ENCODE measurements around the gene CUX1. TPM values are rescaled to one million over a fixed set of nuclear protein-coding genes. Genes with fewer than 3 reads are reported as not detected.

CUX1 gene
- total RNA-seq, 1 experiment from 2014 or later, result 53.5 TPM

GRCh38 chr7:102277901-102278300 is 460.5 kb downstream of the CUX1 start:
- Histone ChIP-seq H2BK20ac (ENCODE audit: low read depth, low read length, poor library complexity, severe bottlenecking) (no peak overlapping the region), H2AK5ac (ENCODE audit: insufficient read length, low read length) (no peak overlapping the region), H4K91ac (ENCODE audit: insufficient read length, low read depth, low read length) (no peak overlapping the region), H3K4me1 (ENCODE audit: insufficient read depth, low read length) (no peaks in the 10 kb centered on the region), H3K4ac (ENCODE audit: low read depth, low read length) (no peak overlapping the region), H4K5ac (ENCODE audit: insufficient read length, low read depth, low read length) (no peak overlapping the region), H2BK5ac (ENCODE audit: insufficient read length, low read length) (no peak overlapping the region), H2AFZ (ENCODE audit: low read length) (no peak overlapping the region), H3K23me2 (ENCODE audit: insufficient read length, low read depth, low read length, poor library complexity, severe bottlenecking) (no peaks in the 10 kb centered on the region), H2BK15ac (ENCODE audit: low read depth, low read length) (no peak overlapping the region), H3K79me1 (ENCODE audit: insufficient read depth, low read depth, low read length, poor library complexity, severe bottlenecking) (no peaks in the 10 kb centered on the region), H4K20me1 (ENCODE audit: control insufficient read depth, insufficient read depth, insufficient read length) (no peaks in the 10 kb centered on the region), H2BK120ac (ENCODE audit: low read depth, low read length, poor library complexity, severe bottlenecking) (no peak overlapping the region), H4K8ac (replicated peaks; ENCODE audit: insufficient read length, low read depth, low read length) (no peak overlapping the region), H3K9ac (ENCODE audit: extremely low read depth, insufficient read length, low read length) (no peak overlapping the region), H3T11ph (ENCODE audit: low read length) (no peak overlapping the region), H3K23ac (ENCODE audit: insufficient read length, low read depth, low read length) (no peak overlapping the region), H3K9me3 (ENCODE audit: control insufficient read depth, low read depth, low read length) (no peaks in the 10 kb centered on the region), H3K27ac (ENCODE audit: insufficient read length, low read depth, low read length) (no peak overlapping the region), H3K79me2 (ENCODE audit: insufficient read depth, low read length) (no peaks in the 10 kb centered on the region), H3K56ac (ENCODE audit: insufficient read length, low read depth, low read length) (no peak overlapping the region), H3K18ac (ENCODE audit: insufficient read length, low read depth, low read length) (no peak overlapping the region), H3K14ac (ENCODE audit: insufficient read depth, low read length) (no peak overlapping the region), H2BK12ac (ENCODE audit: insufficient read length, low read depth, low read length) (no peak overlapping the region), H3K4me2 (ENCODE audit: insufficient read depth, insufficient read length, low read length) (no peak overlapping the region), H3K27me3 (ENCODE audit: insufficient read depth, low read length) (no peaks in the 10 kb centered on the region)
- peaks cover 2 to 9% of the 10 kb centered on the region in 2 experiments for H3K4me1 Mint-ChIP-seq
- no peaks in the 10 kb centered on the region for H3K36me3 Mint-ChIP-seq (ENCODE audit: insufficient read depth in 1 of 3, low read depth in 3 of 3)
- H3K4me3 Mint-ChIP-seq, result no peak overlapping the region
- no peak for DNase-seq
- no peak for TF ChIP-seq CTCF (conservative IDR thresholded peaks at IDR 0.05)
- no peak overlapping the region for H3K27ac Mint-ChIP-seq
- H3K27me3 Mint-ChIP-seq (ENCODE audit: low read depth), result no peaks in the 10 kb centered on the region
- no CpG with 5 or more reads among the region's 10 CpGs for WGBS (ENCODE audit: extremely low coverage, insufficient read length, low lambda C conversion rate)
- no peaks in the 10 kb centered on the region for H3K9me3 Mint-ChIP-seq

All from H9 (cell line).